ENCODE results near the gene PLEK. TPM values are rescaled to one million over a fixed set of nuclear protein-coding genes. Genes with fewer than 3 reads are reported as not detected.
A peak's percentile ranks its signal among the peaks of the same experiment; 100 is the strongest.

PLEK gene, protein sequence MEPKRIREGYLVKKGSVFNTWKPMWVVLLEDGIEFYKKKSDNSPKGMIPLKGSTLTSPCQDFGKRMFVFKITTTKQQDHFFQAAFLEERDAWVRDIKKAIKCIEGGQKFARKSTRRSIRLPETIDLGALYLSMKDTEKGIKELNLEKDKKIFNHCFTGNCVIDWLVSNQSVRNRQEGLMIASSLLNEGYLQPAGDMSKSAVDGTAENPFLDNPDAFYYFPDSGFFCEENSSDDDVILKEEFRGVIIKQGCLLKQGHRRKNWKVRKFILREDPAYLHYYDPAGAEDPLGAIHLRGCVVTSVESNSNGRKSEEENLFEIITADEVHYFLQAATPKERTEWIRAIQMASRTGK
- 3.2 TPM in 2 replicates for total RNA-seq

DNA sequence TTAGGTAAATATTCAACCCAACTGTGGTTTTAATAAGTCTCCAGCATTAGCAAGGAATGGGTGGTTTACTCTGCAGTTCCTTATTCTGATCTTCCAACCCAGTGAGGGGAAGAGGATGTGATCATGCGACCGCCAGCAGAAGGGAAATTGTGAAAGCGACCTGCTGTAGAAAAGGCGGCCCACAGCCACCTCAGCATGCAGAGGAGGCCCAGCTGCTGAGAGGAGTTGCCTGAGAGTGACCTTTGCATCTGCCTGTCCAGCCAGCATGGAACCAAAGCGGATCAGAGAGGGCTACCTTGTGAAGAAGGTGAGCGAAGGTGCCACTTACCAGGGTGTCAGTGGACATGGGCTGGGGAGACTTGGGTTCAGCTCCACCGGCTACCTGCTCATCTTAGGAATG lies at the start of gene PLEK:
PLEK (plus strand) TSS at position 196 of the 400 bp plus-strand sequence; CDS start at position 266, 70 bp downstream.
- Mint-ChIP-seq H3K9me3 (peaks cover 12% of the 10 kb centered on the region), H3K27me3 (ENCODE audit: insufficient read depth) (peaks cover 16% of the 10 kb centered on the region), H3K27ac (peak within 1 kb of the TSS; percentile 35), H3K4me1 (ENCODE audit: low read depth) (peaks cover 26% of the 10 kb centered on the region), H3K4me3 (peak within 1 kb of the TSS; percentile 59), H3K36me3 (ENCODE audit: low read depth) (peaks cover 5% of the 10 kb centered on the region)
- no peak for DNase-seq (ENCODE audit: low spot score)
- intact Hi-C loops (cut with micrococcal nuclease) = loop anchor here (10.0 kb wide), 1 partner anchor 160 kb away; no protein-coding TSS in a partner anchor

DNA sequence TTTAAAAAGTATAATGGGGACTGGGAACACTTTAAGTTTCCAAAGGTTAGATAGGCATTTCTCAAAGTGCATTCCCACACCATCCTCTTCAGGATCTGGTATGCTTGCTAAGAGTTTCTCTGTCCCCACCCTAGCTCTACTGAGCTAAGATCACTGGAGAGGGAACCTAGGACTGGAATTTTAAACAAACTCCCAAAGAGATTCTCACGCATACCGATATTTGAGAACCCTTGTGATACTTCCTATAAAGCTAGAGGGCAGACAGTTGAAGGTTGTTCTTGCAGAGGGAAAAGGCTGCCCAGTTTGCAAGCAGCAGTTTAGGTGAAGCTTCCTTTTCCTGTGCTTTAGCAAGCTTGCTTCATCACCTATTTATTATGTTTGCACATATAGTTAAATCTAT lies 49.0 kb upstream of the PLEK start:
- H3K4me3 Mint-ChIP-seq = no peak overlapping the region
- H3K36me3 Mint-ChIP-seq (ENCODE audit: low read depth) = peaks cover 1% of the 10 kb centered on the region
- H3K27ac Mint-ChIP-seq = no peak overlapping the region
- peaks cover 7% of the 10 kb centered on the region for H3K4me1 Mint-ChIP-seq (ENCODE audit: low read depth)
- peaks cover 54% of the 10 kb centered on the region for H3K27me3 Mint-ChIP-seq (ENCODE audit: insufficient read depth)
- intact Hi-C loops (cut with micrococcal nuclease) = no loop called here
- no peaks in the 10 kb centered on the region for H3K9me3 Mint-ChIP-seq
- DNase-seq (ENCODE audit: low spot score) = no peak

DNA sequence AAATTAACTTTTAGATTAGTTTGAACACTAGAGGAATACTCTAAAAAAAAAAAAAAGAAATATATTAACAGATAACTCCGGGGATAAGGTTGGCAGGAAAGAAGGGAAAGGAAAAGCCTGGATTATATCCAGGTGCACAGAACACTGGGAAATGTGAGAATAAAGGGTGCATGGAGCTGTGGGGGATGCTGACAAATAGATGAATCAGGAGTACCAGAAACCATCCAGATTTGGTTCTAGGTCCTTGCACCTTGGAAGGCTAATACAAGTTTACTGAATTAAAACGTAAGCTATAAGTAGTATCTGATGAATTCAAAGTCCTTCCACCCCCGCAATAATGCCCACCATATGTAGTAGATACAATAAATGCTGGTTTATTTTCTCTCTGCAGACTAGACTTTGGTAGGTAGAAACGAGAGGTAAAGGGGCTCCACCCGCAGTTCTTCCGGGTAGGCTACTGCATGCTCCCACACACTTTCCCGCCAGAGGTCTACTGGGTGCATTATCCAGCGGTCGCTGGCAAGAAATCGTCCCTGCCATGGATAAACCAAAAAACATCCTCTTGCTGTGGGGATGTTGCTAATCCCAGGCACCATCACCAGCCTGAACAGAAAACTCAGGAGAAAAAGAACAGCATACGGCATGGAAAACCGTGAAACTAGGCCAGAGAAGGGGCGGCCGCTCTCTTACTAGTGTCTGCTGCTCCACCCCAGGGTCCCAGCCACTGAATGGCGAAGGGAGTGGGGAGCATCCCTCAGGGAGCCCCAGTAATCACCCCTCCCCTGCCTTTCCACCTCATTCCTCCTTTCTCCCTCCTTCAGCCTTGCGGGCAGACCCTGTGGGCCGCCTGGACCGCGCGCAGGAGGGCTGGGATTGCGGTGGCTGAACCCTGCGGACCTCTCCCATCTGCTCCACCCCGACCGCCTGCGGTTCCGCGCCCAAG lies 46.8 kb upstream of the PLEK start:
- H3K4me3 Mint-ChIP-seq = no peak overlapping the region

DNA sequence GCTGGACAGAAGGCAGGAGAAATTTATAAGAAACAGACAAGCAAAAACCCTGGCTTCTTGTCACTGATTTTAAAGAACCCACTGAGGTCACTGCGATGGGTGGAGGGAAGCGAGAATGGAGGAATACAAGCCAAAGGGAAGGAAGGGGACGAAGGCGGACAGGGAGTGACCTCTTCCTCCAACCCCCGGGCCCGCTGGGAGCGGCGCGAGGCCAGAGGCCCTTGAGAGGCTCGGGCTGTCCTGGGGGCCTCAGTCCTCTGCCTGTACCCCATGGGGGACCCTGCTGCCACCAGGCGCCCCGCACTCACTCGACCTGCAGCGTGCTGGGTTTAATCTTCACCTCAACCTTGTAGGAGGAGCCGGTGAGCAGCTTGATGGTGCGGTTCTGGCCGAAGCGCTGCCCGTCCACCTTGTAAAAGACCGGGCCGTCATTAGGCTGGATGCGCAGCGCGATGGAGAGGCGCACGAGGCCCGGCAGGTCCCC lies 46.1 kb upstream of the PLEK start:
- intact Hi-C loops (cut with micrococcal nuclease) = no loop called here
- no peak overlapping the region for H3K27ac Mint-ChIP-seq
- DNase-seq (ENCODE audit: low spot score) = no peak
- no peak overlapping the region for H3K4me3 Mint-ChIP-seq
- H3K9me3 Mint-ChIP-seq = no peaks in the 10 kb centered on the region
- peaks cover 7% of the 10 kb centered on the region for H3K4me1 Mint-ChIP-seq (ENCODE audit: low read depth)
- peaks cover 66% of the 10 kb centered on the region for H3K27me3 Mint-ChIP-seq (ENCODE audit: insufficient read depth)
- H3K36me3 Mint-ChIP-seq (ENCODE audit: low read depth) = no peaks in the 10 kb centered on the region

More for the DNA sequence above, 46.8 kb upstream of the PLEK start:
- Mint-ChIP-seq H3K4me1 (ENCODE audit: low read depth) (peaks cover 7% of the 10 kb centered on the region), H3K9me3 (no peaks in the 10 kb centered on the region), H3K36me3 (ENCODE audit: low read depth) (no peaks in the 10 kb centered on the region), H3K27me3 (ENCODE audit: insufficient read depth) (peaks cover 66% of the 10 kb centered on the region), H3K27ac (no peak overlapping the region)
- intact Hi-C loops (cut with micrococcal nuclease) = no loop called here
- no peak for DNase-seq (ENCODE audit: low spot score)

DNA sequence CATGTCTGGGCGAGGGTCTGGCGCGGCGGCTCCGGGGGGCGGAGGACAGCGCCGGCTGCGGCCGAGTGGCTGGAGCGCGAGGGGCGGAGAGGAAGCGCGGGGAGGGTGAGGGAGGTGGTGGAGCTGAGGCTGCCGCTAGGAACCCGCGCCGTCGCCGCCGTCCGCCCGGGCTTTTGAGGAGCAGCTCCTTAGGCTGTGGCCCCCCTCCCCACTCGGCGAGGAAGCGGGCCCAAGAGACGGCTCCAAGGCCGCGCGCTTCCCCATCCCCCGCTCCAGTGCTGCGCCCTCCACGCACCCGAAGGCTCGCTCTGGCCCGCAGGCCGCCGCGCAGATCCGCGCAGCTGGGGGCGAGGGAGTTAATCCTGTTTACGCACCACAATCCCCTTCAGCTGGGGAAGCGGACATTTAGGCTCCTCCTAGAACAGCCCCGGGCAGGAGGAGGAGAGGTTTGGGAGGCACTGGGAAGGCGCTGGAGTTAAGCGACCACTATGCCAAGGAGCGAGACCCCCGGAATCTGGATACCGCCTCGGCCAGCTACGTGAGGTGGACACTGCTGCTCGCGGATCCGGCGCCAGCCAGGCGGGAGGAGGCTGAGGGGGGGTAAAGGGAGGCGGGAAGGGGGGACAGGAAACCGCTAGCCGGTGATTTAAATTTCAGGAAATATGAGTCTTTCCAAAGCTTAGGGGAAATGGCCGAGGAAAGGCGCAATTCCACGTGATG lies 45.5 kb upstream of the PLEK start, which contains the start of gene CNRIP1:
CNRIP1 (minus strand) TSS at position 552 of the 720 bp plus-strand sequence; CDS start at position 3, 549 bp downstream.
- Mint-ChIP-seq H3K27ac (no peak within 1 kb of the TSS), H3K9me3 (no peaks in the 10 kb centered on the region), H3K4me1 (ENCODE audit: low read depth) (peaks cover 7% of the 10 kb centered on the region), H3K4me3 (peak within 1 kb of the TSS; percentile 19), H3K36me3 (ENCODE audit: low read depth) (no peaks in the 10 kb centered on the region), H3K27me3 (ENCODE audit: insufficient read depth) (peaks cover 69% of the 10 kb centered on the region)
- no peak for DNase-seq (ENCODE audit: low spot score)
- intact Hi-C loops (cut with micrococcal nuclease) = no loop called here

DNA sequence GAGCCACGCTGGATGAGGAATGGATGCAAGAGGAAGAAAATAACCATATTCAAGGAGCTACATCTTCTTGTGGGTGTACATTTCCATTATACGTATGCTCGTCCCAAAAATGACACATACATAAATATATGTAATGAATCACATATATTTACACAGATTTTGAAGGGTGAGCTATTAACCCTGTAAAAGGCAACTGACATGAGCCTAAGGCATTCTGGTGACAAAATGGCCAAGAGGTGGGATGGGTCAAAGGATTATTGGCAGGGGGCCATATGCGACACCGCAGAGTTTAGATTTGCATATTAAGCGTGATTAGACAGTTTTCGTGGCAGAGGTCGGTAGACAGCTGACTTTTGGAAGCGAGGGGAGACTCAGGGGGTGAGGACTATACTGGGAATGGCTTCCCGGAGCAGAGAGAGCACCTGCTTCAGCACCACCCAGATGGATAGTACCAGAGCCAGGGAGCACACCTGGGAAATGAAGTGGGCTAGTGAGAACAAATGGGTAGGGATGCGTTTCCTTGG lies 44.9 kb upstream of the PLEK start:
- no peak for DNase-seq (ENCODE audit: low spot score)
- intact Hi-C loops (cut with micrococcal nuclease) = no loop called here
- no peak overlapping the region for H3K27ac Mint-ChIP-seq
- peaks cover 69% of the 10 kb centered on the region for H3K27me3 Mint-ChIP-seq (ENCODE audit: insufficient read depth)
- H3K36me3 Mint-ChIP-seq (ENCODE audit: low read depth) = no peaks in the 10 kb centered on the region
- no peak overlapping the region for H3K4me3 Mint-ChIP-seq
- H3K4me1 Mint-ChIP-seq (ENCODE audit: low read depth) = peaks cover 7% of the 10 kb centered on the region
- H3K9me3 Mint-ChIP-seq = no peaks in the 10 kb centered on the region

DNA sequence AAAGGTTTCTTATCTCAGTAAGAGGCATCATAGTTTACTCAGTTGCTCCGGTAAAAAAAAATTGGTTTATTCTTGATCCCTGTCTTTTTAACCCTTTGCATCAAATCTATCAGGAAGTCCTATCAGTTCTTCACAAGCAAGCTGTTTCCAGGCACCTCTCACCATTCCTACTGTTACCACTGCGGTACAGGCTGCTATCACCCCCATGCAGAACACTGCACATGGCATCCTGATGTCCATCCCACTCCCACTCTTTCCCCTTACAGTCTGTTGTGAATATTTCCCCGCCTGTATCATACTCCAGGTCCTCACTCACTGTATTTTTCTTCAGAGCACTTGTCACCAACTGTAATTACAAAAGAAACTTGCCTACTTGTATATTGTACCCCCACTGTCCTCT lies 40.0 kb upstream of the PLEK start:
- H3K4me1 Mint-ChIP-seq (ENCODE audit: low read depth) = peaks cover 4% of the 10 kb centered on the region
- H3K36me3 Mint-ChIP-seq (ENCODE audit: low read depth) = no peaks in the 10 kb centered on the region
- H3K9me3 Mint-ChIP-seq = no peaks in the 10 kb centered on the region
- H3K4me3 Mint-ChIP-seq = no peak overlapping the region
- H3K27me3 Mint-ChIP-seq (ENCODE audit: insufficient read depth) = peaks cover 37% of the 10 kb centered on the region
- intact Hi-C loops (cut with micrococcal nuclease) = no loop called here
- no peak for DNase-seq (ENCODE audit: low spot score)
- no peak overlapping the region for H3K27ac Mint-ChIP-seq

DNA sequence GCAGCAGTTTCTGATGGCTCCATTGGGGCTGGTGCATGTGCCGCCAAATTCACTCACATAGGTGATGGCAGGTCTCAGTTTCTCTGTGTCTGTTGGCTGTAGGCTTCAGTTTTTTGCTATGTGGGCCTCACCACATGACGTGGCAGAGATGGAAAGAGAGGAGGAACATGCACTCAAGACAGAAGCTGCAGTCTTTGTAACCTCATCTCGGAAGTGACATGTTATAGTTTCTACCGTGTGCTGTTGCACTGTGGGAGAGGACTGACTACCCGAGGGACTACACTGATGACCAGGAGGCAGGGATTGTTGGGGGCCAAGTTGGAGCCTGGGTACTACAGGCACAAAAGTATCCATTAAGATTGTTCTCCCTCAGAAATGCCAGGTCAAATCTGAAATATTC lies 36.2 kb upstream of the PLEK start:
- no peak for DNase-seq (ENCODE audit: low spot score)
- H3K27ac Mint-ChIP-seq = no peak overlapping the region
- no peaks in the 10 kb centered on the region for H3K36me3 Mint-ChIP-seq (ENCODE audit: low read depth)
- peaks cover 7% of the 10 kb centered on the region for H3K4me1 Mint-ChIP-seq (ENCODE audit: low read depth)
- intact Hi-C loops (cut with micrococcal nuclease) = no loop called here
- H3K9me3 Mint-ChIP-seq = no peaks in the 10 kb centered on the region
- peaks cover 16% of the 10 kb centered on the region for H3K27me3 Mint-ChIP-seq (ENCODE audit: insufficient read depth)
- H3K4me3 Mint-ChIP-seq = no peak overlapping the region

DNA sequence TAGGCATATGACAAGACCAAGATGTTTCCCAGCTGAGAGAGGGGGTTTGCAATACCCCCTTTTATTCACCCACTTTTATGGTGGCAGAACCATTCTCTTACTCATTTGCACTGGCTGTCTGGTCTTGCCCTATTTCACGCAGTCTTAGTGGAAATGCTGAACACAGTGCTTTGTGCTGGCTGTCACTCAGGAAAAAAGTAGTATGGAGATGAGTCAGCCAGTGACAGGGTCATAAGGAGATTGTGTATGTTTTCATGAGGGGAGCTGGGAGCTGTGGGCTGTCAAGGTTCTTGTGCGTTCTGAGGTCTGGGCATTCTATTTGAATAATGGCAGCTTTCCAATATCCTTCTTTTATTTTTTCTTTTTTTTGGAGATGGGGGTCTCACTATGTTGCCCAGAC lies 34.4 kb upstream of the PLEK start:
- H3K4me1 Mint-ChIP-seq (ENCODE audit: low read depth) = peaks cover 7% of the 10 kb centered on the region
- no peaks in the 10 kb centered on the region for H3K36me3 Mint-ChIP-seq (ENCODE audit: low read depth)
- H3K27ac Mint-ChIP-seq = no peak overlapping the region
- peaks cover 13% of the 10 kb centered on the region for H3K27me3 Mint-ChIP-seq (ENCODE audit: insufficient read depth)
- no peak overlapping the region for H3K4me3 Mint-ChIP-seq
- DNase-seq (ENCODE audit: low spot score) = no peak
- intact Hi-C loops (cut with micrococcal nuclease) = no loop called here
- no peaks in the 10 kb centered on the region for H3K9me3 Mint-ChIP-seq

DNA sequence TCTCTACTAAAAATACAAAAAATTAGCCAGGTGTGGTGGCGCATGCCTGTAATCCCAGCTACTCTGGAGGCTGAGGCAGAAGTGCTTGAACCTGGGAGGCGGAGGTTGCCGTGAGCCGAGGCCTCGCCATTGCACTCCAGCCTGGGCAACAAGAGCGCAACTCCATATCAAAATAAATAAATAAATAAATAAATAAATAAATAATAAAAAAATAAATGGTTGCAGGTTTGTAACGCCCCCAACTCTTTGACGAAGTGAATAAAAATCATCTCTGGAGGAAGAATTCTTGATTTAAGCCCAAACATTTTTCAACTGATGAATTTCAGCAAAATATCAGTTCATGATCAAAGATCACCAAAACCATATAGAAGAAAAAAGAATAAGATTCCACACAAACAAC lies 32.1 kb upstream of the PLEK start:
- peaks cover 16% of the 10 kb centered on the region for H3K27me3 Mint-ChIP-seq (ENCODE audit: insufficient read depth)
- no peaks in the 10 kb centered on the region for H3K9me3 Mint-ChIP-seq
- intact Hi-C loops (cut with micrococcal nuclease) = no loop called here
- no peak overlapping the region for H3K4me3 Mint-ChIP-seq
- H3K27ac Mint-ChIP-seq = no peak overlapping the region
- DNase-seq (ENCODE audit: low spot score) = no peak
- peaks cover 7% of the 10 kb centered on the region for H3K4me1 Mint-ChIP-seq (ENCODE audit: low read depth)
- H3K36me3 Mint-ChIP-seq (ENCODE audit: low read depth) = no peaks in the 10 kb centered on the region

DNA sequence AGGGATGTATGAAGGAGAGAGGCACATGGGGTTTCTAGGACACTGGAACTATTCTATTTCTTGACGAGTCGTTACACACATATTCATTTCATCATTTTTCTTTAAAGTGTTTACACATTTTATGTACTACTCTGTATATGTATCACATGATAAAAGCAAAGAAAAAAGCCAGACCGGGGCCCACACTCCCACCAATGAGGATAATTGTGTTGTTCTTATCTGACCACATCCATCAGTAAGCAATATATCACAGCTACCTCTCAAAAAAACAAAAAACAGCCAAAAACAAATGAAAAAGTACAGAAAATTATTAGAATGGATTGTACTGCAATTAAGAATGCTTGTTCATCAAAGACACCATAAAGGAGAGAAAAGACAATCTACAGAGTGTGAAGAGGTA lies 31.2 kb upstream of the PLEK start:
- H3K4me3 Mint-ChIP-seq = no peak overlapping the region
- intact Hi-C loops (cut with micrococcal nuclease) = no loop called here
- H3K27me3 Mint-ChIP-seq (ENCODE audit: insufficient read depth) = peaks cover 18% of the 10 kb centered on the region
- no peak overlapping the region for H3K27ac Mint-ChIP-seq
- no peak for DNase-seq (ENCODE audit: low spot score)
- H3K9me3 Mint-ChIP-seq = no peaks in the 10 kb centered on the region
- peaks cover 7% of the 10 kb centered on the region for H3K4me1 Mint-ChIP-seq (ENCODE audit: low read depth)
- no peaks in the 10 kb centered on the region for H3K36me3 Mint-ChIP-seq (ENCODE audit: low read depth)

DNA sequence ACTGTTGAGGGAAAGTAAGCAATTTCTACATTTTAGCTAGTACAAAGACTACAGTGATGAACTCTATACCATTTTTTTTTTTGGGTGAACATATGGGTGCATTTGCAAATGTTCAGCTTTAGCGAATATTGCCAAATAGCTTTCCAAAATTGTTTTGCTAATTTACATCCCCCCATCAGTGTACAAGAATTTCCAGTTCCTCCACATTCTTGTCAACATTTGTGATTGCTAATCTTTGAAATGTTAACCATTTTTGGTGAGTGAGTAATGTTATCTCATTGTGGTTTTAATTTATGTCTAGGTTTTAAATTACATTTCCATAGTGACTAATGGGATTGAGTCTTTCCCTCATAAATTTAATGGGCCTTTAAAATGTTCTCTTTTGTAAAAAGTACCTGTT lies 28.9 kb upstream of the PLEK start:
- no peaks in the 10 kb centered on the region for H3K36me3 Mint-ChIP-seq (ENCODE audit: low read depth)
- peaks cover 32% of the 10 kb centered on the region for H3K27me3 Mint-ChIP-seq (ENCODE audit: insufficient read depth)
- intact Hi-C loops (cut with micrococcal nuclease) = no loop called here
- DNase-seq (ENCODE audit: low spot score) = no peak
- H3K4me1 Mint-ChIP-seq (ENCODE audit: low read depth) = no peaks in the 10 kb centered on the region
- no peaks in the 10 kb centered on the region for H3K9me3 Mint-ChIP-seq
- H3K27ac Mint-ChIP-seq = no peak overlapping the region
- no peak overlapping the region for H3K4me3 Mint-ChIP-seq

Measured in activated T-helper 1 cell treated with anti-CD3 and anti-CD28 coated beads, Interleukin-12 subunit alpha, Interleukin-12 subunit beta, Interleukin-2, Interleukin-4 antibody, amounts not matched to agents 30 ng/mL and 10 ng/mL and 1 ng/mL, durations not matched to agents 14 hours and 24 hours and 36 hours (primary cell).